GM19351 (cell line): ENCODE measurements around the gene EML2.
"Not testable (repeated sequence)": the region's sequence is repeated elsewhere in the genome, so short reads cannot be mapped to it uniquely, and the experiment has no call there.

ENCODE experiments used
- ATAC-seq: cut with Tn5 transposase; IDR thresholded peaks from one replicate; pipeline ENCODE4 v1.9.1; 2021; ENCODE audit warnings: mild to moderate bottlenecking, moderate library complexity; ENCODE audit not compliant: unreplicated experiment

Gene EML2

DNA sequence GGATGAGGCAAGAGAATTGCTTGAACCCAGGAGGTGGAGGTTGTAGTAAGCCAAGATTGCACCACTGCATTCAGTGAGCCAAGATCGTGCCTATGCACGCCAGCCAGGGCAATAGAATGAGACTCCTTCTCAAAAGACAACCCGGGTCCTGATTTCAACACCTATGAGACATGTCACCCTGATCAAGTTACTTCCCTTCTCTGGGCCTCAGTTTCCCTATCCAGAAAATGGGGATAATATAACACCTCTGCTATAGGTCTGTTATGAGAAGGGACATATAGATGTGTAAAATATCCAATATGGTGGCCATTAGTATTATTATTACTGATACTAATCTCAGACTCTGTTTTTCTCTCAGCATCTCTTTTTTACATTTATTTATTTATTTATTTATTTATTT lies 15.9 kb upstream of the EML2 start:
- no peak for ATAC-seq

- no peak for ATAC-seq
Measured at GRCh38 chr19:45653634-45654033, 14.4 kb upstream of the EML2 start.

GRCh38 chr19:45650722-45651121 lies 11.5 kb upstream of the EML2 start:
- ATAC-seq: no peak

- ATAC-seq: no peak
Measured at GRCh38 chr19:45646345-45646698, 7.1 kb upstream of the EML2 start.

- ATAC-seq: peak; percentile 46
Measured at GRCh38 chr19:45645631-45646344, 6.6 kb upstream of the EML2 start.

- ATAC-seq: no peak
Measured at GRCh38 chr19:45645068-45645630, 6.0 kb upstream of the EML2 start.

DNA sequence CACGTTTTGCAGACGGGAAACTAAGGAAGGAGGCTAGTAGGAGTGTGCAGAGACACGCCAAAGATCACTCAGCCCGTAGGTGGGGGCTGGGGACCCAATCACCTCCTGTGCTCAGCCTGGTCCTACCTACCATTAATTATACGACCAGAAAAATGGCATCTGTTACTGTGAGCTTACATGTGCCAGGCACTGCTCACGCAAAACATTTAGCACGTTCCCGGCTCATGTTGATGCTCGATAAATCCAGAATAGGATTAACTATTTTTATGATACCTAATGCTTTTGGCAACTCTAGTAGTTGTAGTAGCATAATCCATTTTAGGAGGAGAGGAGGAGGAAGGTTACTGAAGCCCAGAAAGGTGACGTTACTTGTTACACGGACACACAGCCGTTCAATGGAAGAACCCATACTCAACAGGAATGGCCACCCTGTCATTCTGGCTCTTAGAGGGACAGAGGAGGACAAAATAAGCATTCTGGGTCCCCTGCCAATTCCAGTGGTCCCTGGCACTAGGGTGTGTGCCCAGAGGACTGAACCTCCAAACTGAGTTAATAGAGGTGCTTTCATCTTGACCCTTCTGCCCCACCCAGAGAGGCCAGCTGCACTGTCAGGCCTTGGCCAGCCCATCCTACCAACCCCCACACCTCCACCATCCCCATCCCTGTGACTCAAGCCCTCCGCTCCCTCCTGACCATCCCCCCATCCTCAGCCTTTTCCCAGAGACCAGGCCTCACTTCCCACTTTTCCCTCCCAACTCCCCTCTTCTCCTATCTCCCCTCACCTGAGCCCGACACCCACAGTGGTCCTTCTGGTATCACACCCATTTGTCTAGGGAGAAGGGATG lies 5.0 kb upstream of the EML2 start:
- ATAC-seq: no peak

GRCh38 chr19:45643024-45643926 lies 4.1 kb upstream of the EML2 start:
- ATAC-seq: no peak

DNA sequence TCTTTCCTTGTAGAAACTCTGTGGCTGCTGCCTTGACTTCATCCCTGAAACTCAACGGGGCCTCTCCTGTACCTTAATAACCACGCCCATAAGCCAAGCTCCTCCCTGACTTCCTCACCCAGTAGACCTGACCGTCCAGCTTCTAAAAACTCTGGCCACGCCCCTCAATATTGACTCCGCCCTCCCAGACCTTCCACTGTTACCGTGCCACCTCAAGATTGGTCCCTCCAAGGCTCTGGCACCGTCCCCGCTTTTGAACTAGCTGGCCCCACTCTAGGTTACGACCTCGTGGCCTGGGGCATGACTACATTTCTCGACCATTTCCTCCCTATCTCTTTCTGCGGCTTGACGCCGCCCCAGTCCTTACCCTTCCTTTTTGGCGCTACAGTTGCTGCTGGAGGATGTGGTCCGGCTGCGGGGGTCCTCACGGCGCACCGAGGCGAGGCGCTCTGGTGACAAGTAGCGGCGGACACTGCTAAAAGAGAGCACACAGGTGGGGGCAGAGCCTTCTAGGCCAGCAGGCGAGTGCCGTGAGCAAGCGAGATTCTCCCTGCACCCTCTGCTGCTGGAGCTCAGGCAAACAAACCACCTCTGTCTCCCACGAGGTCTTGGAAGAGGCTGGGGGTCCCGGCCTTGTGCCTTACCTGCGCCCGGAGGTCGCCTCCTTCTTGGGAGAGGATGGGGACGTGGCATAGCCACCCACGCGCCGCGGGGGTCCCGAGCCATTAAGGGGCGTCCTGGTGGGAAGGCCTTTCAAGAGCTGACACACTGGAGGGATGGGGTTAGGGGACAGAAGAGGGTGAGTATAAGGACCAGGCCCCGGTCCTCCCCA lies 2.3 kb upstream of the EML2 start:
- ATAC-seq: peak; percentile 36

DNA sequence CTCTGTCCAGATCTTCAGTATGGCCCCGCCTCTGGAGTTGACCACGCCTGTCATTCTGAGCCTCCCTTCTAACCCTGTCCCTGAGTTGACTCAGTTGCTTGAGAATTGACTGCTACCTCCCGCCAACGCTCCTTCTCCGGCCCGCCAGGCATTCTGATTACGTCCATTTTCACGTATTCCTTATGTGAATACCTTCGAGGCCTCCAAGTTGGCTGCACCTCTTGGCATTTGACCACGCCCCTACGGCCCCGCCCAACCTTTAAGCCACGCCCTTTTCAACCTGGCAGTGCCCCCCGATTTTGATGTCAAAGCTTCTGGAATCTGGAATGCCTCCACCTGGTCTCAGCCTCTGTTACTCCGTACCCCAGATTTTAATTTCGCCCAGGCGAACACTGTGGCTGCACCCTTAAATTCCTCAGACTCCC lies 1.7 kb upstream of the EML2 start:
- ATAC-seq: no peak

DNA sequence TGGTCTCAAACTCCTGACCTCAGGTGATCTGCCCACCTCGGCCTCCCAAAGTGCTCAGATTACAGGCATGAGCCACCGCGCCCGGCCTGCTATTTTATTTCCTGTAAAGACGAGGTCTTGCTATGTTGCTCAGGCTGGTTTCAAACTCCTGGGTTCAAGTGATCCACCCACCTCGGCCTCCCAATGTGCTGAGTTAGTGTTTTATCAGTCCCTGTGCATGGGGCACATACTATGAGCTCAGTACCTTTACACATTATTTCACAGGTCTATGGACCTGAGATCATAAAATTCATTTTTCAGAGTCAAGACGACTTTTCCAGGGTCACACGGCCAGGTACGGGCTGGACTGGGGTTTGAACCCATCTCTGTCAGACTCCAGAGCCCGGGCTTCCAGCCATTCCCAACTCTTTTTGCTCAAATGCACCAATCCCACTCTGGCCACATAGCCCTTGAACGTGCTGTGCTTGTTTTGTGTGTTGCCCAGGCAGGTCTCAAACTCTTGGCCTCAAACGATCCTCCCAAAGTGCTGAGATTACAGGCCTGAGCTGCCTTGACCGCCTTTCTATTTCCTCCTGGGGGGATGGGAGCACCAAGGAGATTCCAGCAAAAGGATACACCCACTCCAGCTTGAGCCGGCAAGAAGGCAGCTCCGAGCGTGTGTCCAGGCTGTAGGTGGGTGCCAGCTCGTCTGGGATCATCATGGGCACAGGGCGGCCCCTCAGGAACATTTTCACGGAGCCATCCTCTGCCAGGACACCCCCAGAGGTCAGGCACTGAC lies 1.1 kb downstream of the EML2 start:
- no peak for ATAC-seq

GRCh38 chr19:45636902-45637301 lies 2.3 kb downstream of the EML2 start:
- no peak for ATAC-seq

DNA sequence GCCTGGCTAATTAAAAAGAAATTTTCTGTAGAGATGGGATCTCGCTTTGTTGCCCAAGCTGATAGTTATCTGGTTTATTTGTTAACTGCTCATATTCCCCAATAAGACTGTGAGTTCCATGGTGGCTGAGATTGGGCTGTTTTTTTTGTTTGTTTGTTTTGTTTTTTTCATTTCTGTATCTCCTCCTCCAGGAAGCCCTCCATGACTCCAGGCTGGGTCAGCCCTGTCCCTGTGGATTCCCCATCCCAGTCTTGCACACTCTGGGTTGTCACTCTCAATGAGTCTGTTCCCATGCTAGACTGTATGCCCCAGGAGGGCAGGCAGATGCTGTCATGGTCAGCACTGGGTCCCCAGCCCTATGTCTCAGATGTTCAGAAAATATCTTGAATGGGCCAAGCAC lies 2.9 kb downstream of the EML2 start:
- ATAC-seq: no peak

DNA sequence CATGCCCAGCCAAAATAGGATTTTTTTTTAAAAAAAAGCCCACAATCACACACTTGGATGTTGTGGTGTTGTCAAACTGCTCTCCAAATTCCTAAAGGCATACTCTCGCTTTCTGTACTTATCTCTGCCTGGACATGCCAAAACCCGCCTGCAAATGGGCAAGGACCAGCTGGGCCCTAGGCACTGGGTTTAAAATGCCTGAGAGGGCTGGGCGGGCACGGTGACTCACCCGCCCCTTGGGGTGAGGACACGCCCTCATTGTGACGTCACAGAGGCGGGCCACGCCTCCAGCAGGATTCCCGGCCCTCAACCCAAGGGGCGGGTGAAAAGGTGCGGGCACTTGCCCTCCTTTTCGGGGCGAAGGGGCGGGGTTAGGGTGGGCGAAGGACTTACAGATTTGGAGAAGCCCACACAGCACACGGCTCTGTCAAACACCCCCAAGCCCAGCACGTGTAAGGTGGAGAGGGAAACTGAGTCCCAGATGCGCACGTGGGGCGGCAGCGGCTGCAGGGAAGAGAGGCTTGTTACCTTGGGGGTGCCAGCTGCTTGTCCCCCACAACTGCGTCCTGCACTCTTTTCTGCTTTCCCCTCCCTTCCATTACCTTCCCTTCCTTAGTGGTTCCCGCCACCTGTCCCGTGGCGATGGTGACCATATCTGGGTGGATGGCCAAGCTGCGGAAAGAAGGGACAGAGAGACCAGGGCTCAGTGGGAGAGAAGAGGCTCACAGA lies 6.6 kb downstream of the EML2 start:
- ATAC-seq: no peak

DNA sequence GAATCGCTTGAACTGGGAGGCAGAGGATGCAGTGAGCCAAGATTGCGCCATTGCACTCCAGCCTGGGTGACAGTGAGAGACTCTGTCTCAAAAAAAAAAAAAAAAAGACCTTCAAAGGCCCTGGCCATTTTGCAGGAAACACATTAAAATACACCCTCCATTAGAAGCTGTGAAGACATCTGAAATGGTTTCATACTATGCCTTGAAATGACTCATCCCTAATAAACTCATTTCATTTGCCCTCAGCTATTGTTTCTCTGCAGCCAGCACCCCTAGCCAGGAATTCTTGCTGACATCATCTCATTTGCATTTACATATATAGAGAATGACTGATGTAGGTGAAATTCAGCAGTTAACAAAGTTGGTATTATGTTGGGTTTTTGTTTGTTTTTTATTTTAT lies 8.7 kb downstream of the EML2 start:
- ATAC-seq: no peak

- ATAC-seq: no peak
Measured at GRCh38 chr19:45629704-45630103, 9.5 kb downstream of the EML2 start.

- ATAC-seq: not testable (repeated sequence)
Measured at GRCh38 chr19:45628219-45628618, 11.0 kb downstream of the EML2 start.

DNA sequence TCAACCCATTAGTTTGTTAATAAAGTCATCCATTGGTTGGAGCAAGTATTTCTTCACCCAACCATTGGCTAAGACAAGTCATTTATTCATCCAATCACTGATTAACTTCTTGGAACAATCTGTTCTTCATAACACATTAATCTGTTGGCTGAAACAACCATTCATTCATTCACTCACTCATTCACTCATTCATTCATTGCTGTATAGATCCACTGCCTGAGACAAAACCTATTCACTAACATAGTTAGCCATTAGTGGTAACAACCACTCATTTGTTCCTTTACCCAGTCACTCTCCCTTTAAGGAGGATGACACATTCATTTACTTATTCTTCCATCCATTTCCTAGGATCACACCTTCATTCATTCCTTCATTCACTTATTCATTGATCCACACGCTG lies 15.2 kb downstream of the EML2 start:
- ATAC-seq: no peak
